ENCODE results near the gene DNAJB14.

DNAJB14 gene

GRCh38 chr4:99947190-99947578, 766 bp upstream of the DNAJB14 start:
- no peak for DNase-seq
- intact Hi-C loops (cut with DNase I), result loop anchor here (2.0 kb wide), 2 partner anchors 52 to 386 kb away; partner anchors contain the start of gene LAMTOR3

- DNase-seq, result peak in 5 of 10 donors; percentile 12 to 85 (median 36)
- intact Hi-C loops (cut with DNase I), result loop anchor here (2.0 kb wide), 2 partner anchors 51 to 385 kb away; partner anchors contain the start of gene LAMTOR3
Measured at GRCh38 chr4:99945718-99946355, 581 bp downstream of the DNAJB14 start.

- intact Hi-C loops (cut with DNase I), result no loop called here
- DNase-seq, result no peak
Measured at GRCh38 chr4:99943904-99944437, 2.4 kb downstream of the DNAJB14 start.

GRCh38 chr4:99938243-99938753, 8.1 kb downstream of the DNAJB14 start:
- no peak for DNase-seq
- intact Hi-C loops (cut with DNase I), result no loop called here

GRCh38 chr4:99934891-99935290, 11.5 kb downstream of the DNAJB14 start:
- DNase-seq, result no peak

GRCh38 chr4:99927566-99927965, 18.9 kb downstream of the DNAJB14 start:
- intact Hi-C loops (cut with DNase I), result no loop called here
- no peak for DNase-seq

More at GRCh38 chr4:99934891-99935290, 11.5 kb downstream of the DNAJB14 start:
- intact Hi-C loops (cut with DNase I), result no loop called here

- DNase-seq, result no peak
- intact Hi-C loops (cut with DNase I), result no loop called here
Measured at GRCh38 chr4:99921174-99921573, 25.2 kb downstream of the DNAJB14 start.

GRCh38 chr4:99918656-99919055, 27.8 kb downstream of the DNAJB14 start:
- no peak for DNase-seq
- intact Hi-C loops (cut with DNase I), result no loop called here

- DNase-seq, result no peak
- intact Hi-C loops (cut with DNase I), result no loop called here
Measured at GRCh38 chr4:99917575-99917974, 28.8 kb downstream of the DNAJB14 start.

GRCh38 chr4:99915449-99915848, 31.0 kb downstream of the DNAJB14 start:
- intact Hi-C loops (cut with DNase I), result no loop called here

GRCh38 chr4:99894998-99895397, 51.4 kb downstream of the DNAJB14 start:
- intact Hi-C loops (cut with DNase I), result loop anchor here (2.0 kb wide), 2 partner anchors 52 to 332 kb away; partner anchors contain the start of gene DNAJB14
- DNase-seq, result peak in 4 of 10 donors; percentile 16 to 76 (median 68)

More at GRCh38 chr4:99915449-99915848, 31.0 kb downstream of the DNAJB14 start:
- no peak for DNase-seq

- peak; percentile 85 to 98 (median 90) for DNase-seq
- intact Hi-C loops (cut with DNase I), result loop anchor here (2.0 kb wide), 2 partner anchors 52 to 332 kb away; partner anchors contain the start of gene DNAJB14
Measured at GRCh38 chr4:99894161-99894997, 52.0 kb downstream of the DNAJB14 start, which contains the start of gene LAMTOR3. Gene LAMTOR3, minus strand, starts transcription at chr4:99894427. Its CDS starts 464 bp downstream, at chr4:99893963.

- intact Hi-C loops (cut with DNase I), result loop anchor here (2.0 kb wide), 2 partner anchors 53 to 331 kb away; partner anchors contain the start of gene DNAJB14
- DNase-seq, result no peak
Measured at GRCh38 chr4:99893839-99894160, 52.6 kb downstream of the DNAJB14 start.

- intact Hi-C loops (cut with DNase I), result no loop called here
Measured at GRCh38 chr4:99893029-99893428, 53.4 kb downstream of the DNAJB14 start.

GRCh38 chr4:99891351-99891750, 55.1 kb downstream of the DNAJB14 start:
- intact Hi-C loops (cut with DNase I), result no loop called here
- DNase-seq, result no peak

More at GRCh38 chr4:99893029-99893428, 53.4 kb downstream of the DNAJB14 start:
- no peak for DNase-seq

GRCh38 chr4:99887837-99888236, 58.6 kb downstream of the DNAJB14 start:
- DNase-seq, result no peak
- intact Hi-C loops (cut with DNase I), result no loop called here

- intact Hi-C loops (cut with DNase I), result no loop called here
- DNase-seq, result no peak
Measured at GRCh38 chr4:99886146-99886545, 60.3 kb downstream of the DNAJB14 start.

- no peak for DNase-seq
- intact Hi-C loops (cut with DNase I), result no loop called here
Measured at GRCh38 chr4:99885687-99886086, 60.7 kb downstream of the DNAJB14 start.

- no peak for DNase-seq
- intact Hi-C loops (cut with DNase I), result no loop called here
Measured at GRCh38 chr4:99885063-99885664, 61.3 kb downstream of the DNAJB14 start.

GRCh38 chr4:99879458-99879857, 67.0 kb downstream of the DNAJB14 start:
- DNase-seq, result no peak
- intact Hi-C loops (cut with DNase I), result no loop called here

Data from posterior cingulate gyrus (tissue), 11 donors.